Stimulated activated CD4-positive, alpha-beta T cell treated with anti-CD3 and anti-CD28 coated beads, Interleukin-1b, Interleukin-23, amount 100 ng/mL, for 1 hour (primary cell): ENCODE measurements around the gene PATE4.
A peak's percentile ranks its signal among the peaks of the same experiment; 100 is the strongest.

Source experiments
- DNase-seq, 2 donors: peaks; one replicate each; pipeline ENCODE4 v3.0.0-alpha.2; 2020; ENCODE audit warnings: low read depth in 2 of 2

The PATE4 gene

GRCh38 chr11:125887373-125888324 lies 54.5 kb downstream of the PATE4 start, which contains the start of gene HYLS1:
HYLS1 (plus strand) TSS chr11:125887668; CDS start chr11:125899369, 11,701 bp downstream.
- peak; percentile 73 to 80 for DNase-seq
